Stimulated activated CD4-positive, alpha-beta T cell treated with anti-CD3 and anti-CD28 coated beads, Interleukin-12 subunit alpha, Interleukin-12 subunit beta, amount 100 ng/mL, for 4 hours (primary cell): Measurements from ENCODE around the gene GAL3ST1.

Experiments
- DNase-seq: peaks from one replicate; pipeline ENCODE4 v3.0.0-alpha.2; 2020

GAL3ST1 gene

GRCh38 chr22:30523646-30524489, 50.6 kb downstream of the GAL3ST1 start:
- no peak for DNase-seq

GRCh38 chr22:30521368-30522156, 52.9 kb downstream of the GAL3ST1 start:
- no peak for DNase-seq

- DNase-seq: no peak
Measured at GRCh38 chr22:30519842-30520425, 54.5 kb downstream of the GAL3ST1 start.

- no peak for DNase-seq
Measured at GRCh38 chr22:30516731-30517130, 57.7 kb downstream of the GAL3ST1 start.

GRCh38 chr22:30516273-30516672, 58.2 kb downstream of the GAL3ST1 start:
- DNase-seq: no peak

- DNase-seq: no peak
Measured at GRCh38 chr22:30514252-30514651, 60.2 kb downstream of the GAL3ST1 start.

GRCh38 chr22:30513462-30513861, 61.0 kb downstream of the GAL3ST1 start:
- DNase-seq: no peak

GRCh38 chr22:30511911-30512310, 62.6 kb downstream of the GAL3ST1 start:
- DNase-seq: no peak

- no peak for DNase-seq
Measured at GRCh38 chr22:30511109-30511508, 63.4 kb downstream of the GAL3ST1 start.

GRCh38 chr22:30508216-30508615, 66.2 kb downstream of the GAL3ST1 start:
- DNase-seq: no peak

- DNase-seq: no peak
Measured at GRCh38 chr22:30507670-30508069, 66.8 kb downstream of the GAL3ST1 start.

GRCh38 chr22:30506507-30506968, 67.9 kb downstream of the GAL3ST1 start:
- no peak for DNase-seq
